GM12878 (cell line): ENCODE results near the gene OGDHL. TPM values are rescaled to one million over a fixed set of nuclear protein-coding genes. Genes with fewer than 3 reads are reported as not detected.

Experiments
- ATAC-seq: fragments of 200-7000 bp; cut with Tn5 transposase; 3 replicates; pipeline ENCODE4 v1.9.1; 2020; ENCODE audit warnings: mild to moderate bottlenecking, moderate library complexity
- BruUV-seq: library from RNA; stranded (reverse); fragments of 400-500 nt; replicated peaks from 2 replicates; lab custom pipeline; 2021; lab: Mats Ljungman, UMichigan
- CTCF ChIA-PET: fragments of 300-600 bp; sonication (Branson Sonifier 250); formaldehyde crosslinking; extraction: SDS; loops from one replicate; lab custom pipeline; 2021; ENCODE audit warnings: inconsistent platforms; lab: Yijun Ruan, JAX
- POLR2A ChIA-PET: fragments of 350-600 bp; formaldehyde crosslinking; extraction: SDS; loops from one replicate; lab custom pipeline; 2021; ENCODE audit warnings: inconsistent platforms; lab: Charles Lee
- RAD21 ChIA-PET: fragments of 300-600 bp; sonication (Branson Sonifier 250); formaldehyde crosslinking; loops from one replicate; lab custom pipeline; 2023; ENCODE audit warnings: antibody characterized with exemption; ENCODE audit not compliant: unreplicated experiment; lab: Charles Lee
- SMC1A ChIA-PET: fragments of 300-600 bp; sonication (Branson Sonifier 250); formaldehyde crosslinking; loops from one replicate; lab custom pipeline; 2023; ENCODE audit not compliant: unreplicated experiment, uncharacterized antibody; lab: Charles Lee
- DNase-seq: peaks from one replicate; pipeline ENCODE4 v3.0.0-alpha.2; 2011; ENCODE audit warnings: low read depth, low spot score
- FAIRE-seq: peaks from 3 replicates; lab custom pipeline; 2011; peaks lifted over from hg19 to GRCh38; lab: Jason Lieb, UNC
- H2AFZ ChIP-seq: 2 replicates; pipeline ENCODE4 v1.6.0; 2011; ENCODE audit warnings: low read depth, low read length, control low read depth; ENCODE audit not compliant: control insufficient read depth
- H3K27ac ChIP-seq: 2 replicates; pipeline ENCODE4 v1.5.1; 2011; ENCODE audit warnings: control low read depth; ENCODE audit not compliant: control insufficient read depth, insufficient read depth
- H3K27me3 ChIP-seq, 2 experiments: replicated peaks in 1 of 2; 2 replicates each; pipeline versions ENCODE4 v1.6.0 to v1.6.1; 2011; ENCODE audit warnings: low read length in 1 of 2; ENCODE audit not compliant: control insufficient read depth in 2 of 2, insufficient read depth in 2 of 2
- H3K36me3 ChIP-seq, 2 experiments: 2 replicates each; pipeline ENCODE4 v1.5.1; 2011; ENCODE audit warnings: low read length in 1 of 2; ENCODE audit not compliant: control insufficient read depth in 2 of 2, insufficient read depth in 2 of 2
- H3K4me1 ChIP-seq: 2 replicates; pipeline ENCODE4 v1.6.1; 2011; ENCODE audit warnings: mild to moderate bottlenecking, low read length, moderate library complexity, mixed read lengths; ENCODE audit not compliant: control insufficient read depth, insufficient read depth
- H3K4me2 ChIP-seq: 2 replicates; pipeline ENCODE4 v1.6.0; 2011; ENCODE audit warnings: control low read depth; ENCODE audit not compliant: control insufficient read depth, insufficient read depth
- H3K4me3 ChIP-seq: fragments of 200-600 bp; sonication (generic); 2 replicates; pipeline ENCODE4 v1.5.1; 2016
- H3K79me2 ChIP-seq: 2 replicates; pipeline ENCODE4 v1.6.0; 2011; ENCODE audit warnings: low read length; ENCODE audit not compliant: control insufficient read depth, insufficient read depth
- H3K9ac ChIP-seq: 2 replicates; pipeline ENCODE4 v1.8.0; 2011; ENCODE audit warnings: low read length, control low read depth, mixed read lengths; ENCODE audit not compliant: control insufficient read depth, insufficient read depth
- H3K9me3 ChIP-seq: replicated peaks from 3 replicates; pipeline ENCODE4 v1.5.1; 2011; ENCODE audit warnings: mild to moderate bottlenecking, low read length; ENCODE audit not compliant: control insufficient read depth, insufficient read depth
- H4K20me1 ChIP-seq: 2 replicates; pipeline ENCODE4 v1.6.0; 2011; ENCODE audit not compliant: control insufficient read depth, insufficient read depth
- IKZF2 ChIP-seq, 2 experiments: fragments of 450-650 bp; IDR thresholded peaks; 2 replicates each; pipeline ENCODE4 v1.6.1; 2017; ENCODE audit warnings: mild to moderate bottlenecking in 2 of 2, moderate library complexity in 2 of 2
- MTA2 ChIP-seq: fragments of 450-650 bp; IDR thresholded peaks from 2 replicates; pipeline ENCODE4 v1.6.1; 2016; ENCODE audit warnings: low read depth, mild to moderate bottlenecking, moderate library complexity
- TCF12 ChIP-seq: IDR thresholded peaks from 2 replicates; pipeline ENCODE4 v1.6.1; 2011; ENCODE audit warnings: low read depth, mild to moderate bottlenecking, low read length
- ZNF207 ChIP-seq: fragments of 450-650 bp; IDR thresholded peaks from 2 replicates; pipeline ENCODE4 v1.6.1; 2014; ENCODE audit warnings: antibody characterized with exemption, mild to moderate bottlenecking, borderline replicate concordance
- ZNF24 ChIP-seq: fragments of 450-650 bp; IDR thresholded peaks from 2 replicates; pipeline ENCODE4 v1.6.1; 2017; ENCODE audit warnings: antibody characterized with exemption, mild to moderate bottlenecking
- WGBS: methylation state at CpG from one replicate; pipeline ENCODE4 v1.1.6; 2016; ENCODE audit warnings: low lambda C conversion rate; ENCODE audit not compliant: insufficient replicate concordance, insufficient coverage; ENCODE audit errors: missing lambda C conversion rate; 5-methylcytosine and 5-hydroxymethylcytosine counted together
- in situ Hi-C: fragments of 300-500 bp; cut with MboI; formaldehyde crosslinking; loops from 9 replicates; pipeline ENCODE4 v1.14.3; 2018; ENCODE audit warnings: mixed read lengths
- intact Hi-C: fragments of 100-400 bp; cut with micrococcal nuclease; formaldehyde crosslinking; loops from one replicate; pipeline ENCODE4 v1.14.2; 2022; ENCODE audit not compliant: unreplicated experiment
- polyA plus RNA-seq, 11 experiments: library from polyadenylated mRNA; depleted of rRNA in 4 of 11; unstranded in 6 of 11; stranded (reverse) in 5 of 11; fragments of >200 nt; fragmentation: Nextera tagmentation in 4 of 11; fragmentation: Illumina TruSeq in 1 of 11; extraction: Ambion mirVana in 4 of 11; extraction: Trizol in 1 of 11; gene quantifications; 1 replicate in 1 of 11; 2 replicates in 10 of 11; pipeline versions ENCODE4 v1.2.1 to v1.2.3, GENCODE V29; 2011 to 2016; ENCODE audit warnings: inconsistent platforms in 2 of 11, missing spikeins in 2 of 11, low read depth in 1 of 11
- total RNA-seq, 4 experiments: library from RNA; depleted of rRNA in 3 of 4; stranded (reverse); fragments of >200 nt in 3 of 4; fragmentation: Illumina TruSeq in 1 of 4; extraction: Trizol in 1 of 4; gene quantifications; 2 replicates each; pipeline versions ENCODE4 v1.2.1 to v1.2.3, GENCODE V29; 2013 to 2021
- TF ChIP-seq, protein P1 (sequence below): fragments of 450-650 bp; IDR thresholded peaks from 2 replicates; pipeline ENCODE4 v1.6.1; 2017; ENCODE audit warnings: borderline replicate concordance
- TF ChIP-seq, protein P2 (sequence below): IDR thresholded peaks from 2 replicates; pipeline ENCODE4 v1.6.1; 2011; ENCODE audit warnings: low read depth, low read length, improper control_type of control experiment, borderline replicate concordance

Gene OGDHL
- total and polyA plus RNA-seq, 10 of the 15 experiments (the other 5 are each of a cell fraction or from before 2014, with no cell fraction given) = 0.02 to 13.3 (median 0.34) TPM

DNA sequence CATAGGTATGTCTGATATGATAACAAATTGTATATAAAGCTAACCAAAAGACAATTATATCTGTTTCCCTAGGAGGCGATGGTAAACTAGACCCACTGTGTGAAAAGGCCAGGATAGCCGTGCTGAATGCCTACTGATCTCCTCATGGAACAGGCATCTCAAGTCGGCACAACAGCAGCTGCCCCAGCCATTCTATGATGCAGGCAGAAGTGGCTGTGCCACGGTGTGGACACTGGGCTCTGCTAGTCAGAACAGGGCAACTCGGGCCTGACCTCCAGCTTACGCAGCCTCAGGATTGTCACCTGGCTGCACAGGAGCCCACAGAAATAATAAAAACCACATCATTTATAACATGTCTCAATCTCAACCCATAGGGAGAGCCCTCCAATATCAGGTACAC lies 67.7 kb downstream of the OGDHL start:
- ChIA-PET CTCF (no interaction called here), RAD21 (no interaction called here), SMC1A (no interaction called here), POLR2A (no interaction called here)
- no peak overlapping the region for H3K9ac ChIP-seq
- FAIRE-seq (no peak), ATAC-seq (no peak), DNase-seq (no peak)
- BruUV-seq = no TSS peak
- H3K27me3 ChIP-seq = peaks cover 8 to 10% of the 10 kb centered on the region in 2 experiments
- H3K79me2 ChIP-seq = no peaks in the 10 kb centered on the region
- H3K4me1 ChIP-seq = no peaks in the 10 kb centered on the region
- in situ Hi-C loops = no loop called here
- TF ChIP-seq TCF12 = no peak
- TF ChIP-seq MTA2 = no peak
- TF ChIP-seq ZNF207 = no peak
- no peak overlapping the region for H3K4me3 ChIP-seq
- H3K4me2 ChIP-seq = no peak overlapping the region
- H2AFZ ChIP-seq = no peak overlapping the region
- no peaks in the 10 kb centered on the region for H4K20me1 ChIP-seq
- H3K36me3 ChIP-seq = no peaks in the 10 kb centered on the region
- no peaks in the 10 kb centered on the region for H3K9me3 ChIP-seq
- 25% methylated on average over 6 of the region's 6 CpGs for WGBS
- intact Hi-C loops = no loop called here
- H3K27ac ChIP-seq = no peak overlapping the region

DNA sequence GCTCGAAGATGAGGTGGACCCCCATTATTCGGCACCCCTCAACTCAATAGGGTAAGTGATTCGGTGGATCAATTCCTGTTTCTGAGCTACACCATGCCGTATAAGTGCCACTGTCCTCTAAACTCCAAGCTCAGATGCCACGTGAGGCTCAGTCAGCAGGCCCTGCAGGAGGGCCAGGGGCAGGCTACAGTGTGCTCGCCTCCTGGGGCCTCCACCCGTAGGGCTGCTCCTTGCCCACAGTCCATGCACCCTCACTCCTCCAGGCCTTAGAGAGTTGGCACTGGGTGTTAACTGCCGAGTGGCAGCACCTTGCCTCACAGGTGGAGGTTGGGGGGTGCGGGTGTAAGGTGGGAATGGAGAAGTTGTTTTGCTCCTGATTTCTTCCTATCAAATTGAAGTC lies 70.5 kb downstream of the OGDHL start:
- SMC1A ChIA-PET = no interaction called here
- peaks cover 10 to 13% of the 10 kb centered on the region in 2 experiments; a peak in 3 of 4 replicates for H3K27me3 ChIP-seq
- H3K4me1 ChIP-seq = no peaks in the 10 kb centered on the region
- no peaks in the 10 kb centered on the region for H4K20me1 ChIP-seq
- intact Hi-C loops = no loop called here
- H3K4me2 ChIP-seq = no peak overlapping the region
- RAD21 ChIA-PET = no interaction called here
- H3K27ac ChIP-seq = no peak overlapping the region
- no peak overlapping the region for H3K9ac ChIP-seq
- H3K36me3 ChIP-seq = no peaks in the 10 kb centered on the region
- CTCF ChIA-PET = no interaction called here
- FAIRE-seq = no peak
- WGBS = 20% methylated on average over 9 of the region's 9 CpGs
- H3K4me3 ChIP-seq = no peak overlapping the region
- no peak for DNase-seq
- H3K79me2 ChIP-seq = no peaks in the 10 kb centered on the region
- no peaks in the 10 kb centered on the region; the same call in 2 of the 3 replicates for H3K9me3 ChIP-seq
- POLR2A ChIA-PET = no interaction called here
- no peak overlapping the region for H2AFZ ChIP-seq
- ATAC-seq = no peak
- no TSS peak for BruUV-seq
- TF ChIP-seq, protein P1, sequence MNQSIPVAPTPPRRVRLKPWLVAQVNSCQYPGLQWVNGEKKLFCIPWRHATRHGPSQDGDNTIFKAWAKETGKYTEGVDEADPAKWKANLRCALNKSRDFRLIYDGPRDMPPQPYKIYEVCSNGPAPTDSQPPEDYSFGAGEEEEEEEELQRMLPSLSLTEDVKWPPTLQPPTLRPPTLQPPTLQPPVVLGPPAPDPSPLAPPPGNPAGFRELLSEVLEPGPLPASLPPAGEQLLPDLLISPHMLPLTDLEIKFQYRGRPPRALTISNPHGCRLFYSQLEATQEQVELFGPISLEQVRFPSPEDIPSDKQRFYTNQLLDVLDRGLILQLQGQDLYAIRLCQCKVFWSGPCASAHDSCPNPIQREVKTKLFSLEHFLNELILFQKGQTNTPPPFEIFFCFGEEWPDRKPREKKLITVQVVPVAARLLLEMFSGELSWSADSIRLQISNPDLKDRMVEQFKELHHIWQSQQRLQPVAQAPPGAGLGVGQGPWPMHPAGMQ = no peak
- TF ChIP-seq, protein P2, sequence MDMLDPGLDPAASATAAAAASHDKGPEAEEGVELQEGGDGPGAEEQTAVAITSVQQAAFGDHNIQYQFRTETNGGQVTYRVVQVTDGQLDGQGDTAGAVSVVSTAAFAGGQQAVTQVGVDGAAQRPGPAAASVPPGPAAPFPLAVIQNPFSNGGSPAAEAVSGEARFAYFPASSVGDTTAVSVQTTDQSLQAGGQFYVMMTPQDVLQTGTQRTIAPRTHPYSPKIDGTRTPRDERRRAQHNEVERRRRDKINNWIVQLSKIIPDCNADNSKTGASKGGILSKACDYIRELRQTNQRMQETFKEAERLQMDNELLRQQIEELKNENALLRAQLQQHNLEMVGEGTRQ = no peak
- no peak for TF ChIP-seq ZNF24
- no peak for TF ChIP-seq IKZF2 (IDR thresholded peaks at IDR 0.05)
- in situ Hi-C loops = no loop called here
